Kidney (tissue), 14 donors: ENCODE measurements around the gene CD4. TPM values are rescaled to one million over a fixed set of nuclear protein-coding genes. Genes with fewer than 3 reads are reported as not detected.

Experiments used
- DNase-seq, 5 donors: peaks; one replicate each; pipeline ENCODE4 v3.0.0-alpha.2; 2013 to 2020
- FAIRE-seq: peaks from 2 replicates; lab custom pipeline; 2012; peaks lifted over from hg19 to GRCh38; lab: Jason Lieb, UNC
- H3K27ac ChIP-seq, 2 donors: one replicate each; pipeline ENCODE4 v1.7.0; 2013; ENCODE audit warnings: low read depth in 2 of 2, low read length in 2 of 2, inconsistent platforms in 1 of 2
- H3K27me3 ChIP-seq: one replicate; pipeline ENCODE4 v1.7.1; 2013; ENCODE audit warnings: low read length, inconsistent platforms; ENCODE audit not compliant: control insufficient read depth, insufficient read depth
- H3K36me3 ChIP-seq, 3 donors: one replicate each; pipeline versions ENCODE4 v1.7.0 to v1.7.1; 2013; ENCODE audit warnings: low read length in 3 of 3, control low read depth in 1 of 3, inconsistent platforms in 1 of 3; ENCODE audit not compliant: insufficient read depth in 3 of 3, control insufficient read depth in 2 of 3
- H3K4me1 ChIP-seq, 3 donors: one replicate each; pipeline versions ENCODE4 v1.7.0 to v1.7.1; 2013; ENCODE audit warnings: low read length in 3 of 3, inconsistent platforms in 1 of 3, low read depth in 1 of 3; ENCODE audit not compliant: control insufficient read depth in 2 of 3, insufficient read depth in 2 of 3
- H3K4me3 ChIP-seq, 3 donors: one replicate each; pipeline versions ENCODE4 v1.7.0 to v1.8.1; 2013; ENCODE audit warnings: low read length in 3 of 3, control low read depth in 1 of 3, inconsistent platforms in 1 of 3
- H3K9ac ChIP-seq, 3 donors: one replicate each; pipeline versions ENCODE4 v1.7.0 to v1.7.1; 2013; ENCODE audit warnings: low read length in 3 of 3, control low read depth in 1 of 3, inconsistent platforms in 1 of 3
- H3K9me3 ChIP-seq, 3 donors: one replicate each; pipeline versions ENCODE4 v1.7.0 to v1.7.1; 2013; ENCODE audit warnings: low read length in 3 of 3, control low read depth in 1 of 3, inconsistent platforms in 1 of 3; ENCODE audit not compliant: control insufficient read depth in 2 of 3, insufficient read depth in 1 of 3
- intact Hi-C: fragments of 100-400 bp; cut with DNase I; formaldehyde crosslinking; loops from one replicate; pipeline ENCODE4 v1.11.1; 2022
- polyA plus RNA-seq: library from polyadenylated mRNA; stranded (reverse); fragments of 350-450 nt; fragmentation: Illumina TruSeq; extraction: RNeasy Lipid Tissue Mini Kit (QIAGEN cat#74804); gene quantifications from one replicate; pipeline ENCODE4 v1.2.3, GENCODE V29; 2014; ENCODE audit warnings: low read depth, low replicate concordance; ENCODE audit not compliant: insufficient read depth
- total RNA-seq: library from RNA; stranded (reverse); fragmentation: NEBNext Ultra II Directional; extraction: Animal tissue kit (Norgen Biotek cat#: 25700); gene quantifications from one replicate; pipeline ENCODE4 v1.2.1, GENCODE V29; 2021
- TF ChIP-seq, protein P1 (sequence below): IDR thresholded peaks from 3 replicates; pipeline ENCODE4 v1.5.1; 2012; ENCODE audit warnings: mild to moderate bottlenecking, moderate library complexity, borderline replicate concordance; ENCODE audit not compliant: insufficient read depth; ENCODE audit errors: extremely low read depth
- donor health status: control.
- donor health status: control.
- donor health status: control.
- donor health status: control.
- donor health status: control.
- donor health status: DM: yes; HTN: yes; CAD: no.
- donor health status: Normal renal cell carcinoma (clear cell type).

The CD4 gene
- total and polyA plus RNA-seq, 2 donors from 2014 or later: 12.2 to 38.1 TPM

DNA sequence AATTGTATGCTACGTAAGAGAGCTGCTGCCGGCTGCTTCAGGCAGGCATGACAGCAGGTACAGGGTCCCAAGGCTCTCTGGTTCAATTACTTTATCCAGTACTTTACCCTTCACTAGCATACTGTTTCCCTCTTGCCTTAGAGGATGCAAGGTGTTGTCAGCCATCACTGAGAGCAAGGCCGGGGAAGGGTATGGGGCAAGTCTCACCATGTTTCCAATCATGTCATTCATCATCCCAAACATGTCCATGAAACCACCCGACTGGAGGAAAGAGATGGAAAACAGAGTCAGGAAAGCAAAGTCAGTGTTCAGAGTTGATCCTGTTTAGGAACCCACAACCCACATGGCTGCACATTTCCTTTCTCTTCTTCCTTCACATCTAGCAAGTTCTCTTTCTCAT is 38.8 kb upstream of the CD4 start:
- DNase-seq (no peak), FAIRE-seq (no peak)
- peaks cover 11 to 54% (median 30%) of the 10 kb centered on the region in 3 donors for H3K36me3 ChIP-seq
- intact Hi-C loops: loop anchor here (10.0 kb wide), 1 partner anchor 74 kb away; the partner anchor contains the start of genes GPR162 and P3H3
- H3K9ac ChIP-seq: no peak overlapping the region
- H3K27me3 ChIP-seq: no peaks in the 10 kb centered on the region
- H3K27ac ChIP-seq: no peak overlapping the region
- TF ChIP-seq, protein P1, sequence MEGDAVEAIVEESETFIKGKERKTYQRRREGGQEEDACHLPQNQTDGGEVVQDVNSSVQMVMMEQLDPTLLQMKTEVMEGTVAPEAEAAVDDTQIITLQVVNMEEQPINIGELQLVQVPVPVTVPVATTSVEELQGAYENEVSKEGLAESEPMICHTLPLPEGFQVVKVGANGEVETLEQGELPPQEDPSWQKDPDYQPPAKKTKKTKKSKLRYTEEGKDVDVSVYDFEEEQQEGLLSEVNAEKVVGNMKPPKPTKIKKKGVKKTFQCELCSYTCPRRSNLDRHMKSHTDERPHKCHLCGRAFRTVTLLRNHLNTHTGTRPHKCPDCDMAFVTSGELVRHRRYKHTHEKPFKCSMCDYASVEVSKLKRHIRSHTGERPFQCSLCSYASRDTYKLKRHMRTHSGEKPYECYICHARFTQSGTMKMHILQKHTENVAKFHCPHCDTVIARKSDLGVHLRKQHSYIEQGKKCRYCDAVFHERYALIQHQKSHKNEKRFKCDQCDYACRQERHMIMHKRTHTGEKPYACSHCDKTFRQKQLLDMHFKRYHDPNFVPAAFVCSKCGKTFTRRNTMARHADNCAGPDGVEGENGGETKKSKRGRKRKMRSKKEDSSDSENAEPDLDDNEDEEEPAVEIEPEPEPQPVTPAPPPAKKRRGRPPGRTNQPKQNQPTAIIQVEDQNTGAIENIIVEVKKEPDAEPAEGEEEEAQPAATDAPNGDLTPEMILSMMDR: no peak
- H3K9me3 ChIP-seq: no peaks in the 10 kb centered on the region
- H3K4me3 ChIP-seq: no peak overlapping the region
- peaks cover 7 to 16% (median 15%) of the 10 kb centered on the region in 3 donors for H3K4me1 ChIP-seq

DNA sequence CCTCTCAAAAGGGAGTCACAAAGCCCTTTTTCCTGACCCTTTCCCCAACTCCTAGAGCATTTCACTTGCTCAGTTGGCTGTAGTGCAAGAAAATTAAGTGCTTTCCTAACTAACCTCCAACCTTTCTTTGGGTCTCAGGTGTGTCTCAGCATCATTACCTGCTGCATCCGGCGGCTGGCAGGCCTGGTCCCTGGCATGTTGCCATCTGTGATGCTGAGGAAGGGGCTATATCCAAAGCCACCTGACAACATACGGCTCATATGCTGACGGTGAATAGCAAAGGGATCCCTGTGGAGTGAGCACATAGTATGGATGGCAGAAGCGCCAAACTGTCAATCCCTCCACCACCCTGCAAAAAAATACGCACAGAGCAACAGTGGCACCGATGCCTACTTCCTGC is 37.6 kb upstream of the CD4 start:
- Histone ChIP-seq H3K27ac (no peak overlapping the region), H3K27me3 (no peaks in the 10 kb centered on the region), H3K9ac (peak overlapping the region; percentile 24 to 99 (median 89)), H3K4me3 (peak overlapping the region; percentile 79 to 92 (median 91)), H3K9me3 (no peaks in the 10 kb centered on the region), H3K4me1 (peaks cover 7 to 16% (median 12%) of the 10 kb centered on the region in 3 donors), H3K36me3 (peaks cover 9 to 50% (median 30%) of the 10 kb centered on the region in 3 donors)
- DNase-seq (no peak), FAIRE-seq (no peak)
- TF ChIP-seq, protein P1: no peak
- intact Hi-C loops: loop anchor here (10.0 kb wide), 1 partner anchor 73 kb away; the partner anchor contains the start of genes GPR162 and P3H3

DNA sequence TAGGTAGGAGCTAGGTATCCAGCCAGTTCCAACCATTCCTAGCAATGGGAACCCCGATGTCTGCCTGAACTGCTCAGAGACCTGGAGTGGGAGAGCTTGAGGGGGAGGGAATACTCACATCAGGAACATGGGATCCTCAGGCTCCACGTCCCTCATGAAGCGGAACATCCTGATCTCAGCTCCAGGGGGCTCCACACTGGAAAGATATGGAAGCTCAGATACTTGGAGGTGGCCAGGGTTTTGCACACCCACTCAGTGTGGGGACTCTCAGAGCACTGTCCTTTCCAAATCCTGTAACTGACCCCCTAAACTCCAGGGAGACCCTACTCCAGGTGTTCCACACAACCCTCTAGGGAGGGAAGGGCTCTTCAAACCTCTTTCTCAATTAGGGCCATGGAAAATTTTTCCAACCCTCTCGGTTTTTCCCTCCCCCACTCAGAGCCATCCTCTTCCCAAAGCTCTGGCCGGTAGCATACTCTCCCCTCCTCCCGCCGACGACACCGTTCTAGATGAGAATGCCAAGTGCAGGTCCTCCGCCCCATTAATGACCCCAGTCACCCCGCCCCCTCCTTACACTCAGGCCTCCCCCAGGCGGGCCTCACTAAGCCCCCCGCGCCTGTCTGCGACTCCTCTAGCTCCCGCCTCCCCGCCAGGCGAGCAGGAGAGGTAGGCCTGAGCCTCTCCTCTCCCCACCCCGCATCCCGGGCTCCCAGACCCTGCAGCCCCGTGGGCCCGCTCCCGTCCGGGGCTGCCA is 37.0 kb upstream of the CD4 start:
- FAIRE-seq: no peak
- Histone ChIP-seq H3K27ac (peak overlapping the region; percentile 99 to 100), H3K27me3 (no peaks in the 10 kb centered on the region), H3K9ac (peak overlapping the region; percentile 24 to 99 (median 89)), H3K9me3 (no peaks in the 10 kb centered on the region), H3K4me1 (peaks cover 7 to 16% (median 12%) of the 10 kb centered on the region in 3 donors), H3K4me3 (peak overlapping the region; percentile 79 to 92 (median 91)), H3K36me3 (peaks cover 9 to 45% (median 27%) of the 10 kb centered on the region in 3 donors)
- peak in 4 of 5 donors; percentile 45 to 82 (median 68) for DNase-seq
- intact Hi-C loops: loop anchor here (10.0 kb wide), 1 partner anchor 72 kb away; the partner anchor contains the start of genes GPR162 and P3H3
- TF ChIP-seq, protein P1: peak; percentile 2
